BJ (cell line): ENCODE data around the gene WNT7A. TPM values are rescaled to one million over a fixed set of nuclear protein-coding genes. Genes with fewer than 3 reads are reported as not detected.

Source experiments
- CTCF ChIA-PET: fragments of 350-600 bp; formaldehyde crosslinking; extraction: SDS; loops from one replicate; lab custom pipeline; 2021; ENCODE audit warnings: antibody characterized with exemption, inconsistent platforms; lab: Yijun Ruan, JAX
- POLR2A ChIA-PET: fragments of 300-600 bp; sonication (Branson Sonifier 250); formaldehyde crosslinking; extraction: SDS; loops from one replicate; lab custom pipeline; 2021; ENCODE audit warnings: antibody characterized with exemption; lab: Charles Lee
- DNase-seq: peaks from one replicate; pipeline ENCODE4 v3.0.0-alpha.2; 2011; ENCODE audit warnings: low read depth
- H3K27me3 ChIP-seq: 2 replicates; pipeline ENCODE4 v1.6.0; 2011; ENCODE audit warnings: low read length; ENCODE audit not compliant: control insufficient read depth, insufficient read depth
- H3K36me3 ChIP-seq: 2 replicates; pipeline ENCODE4 v1.5.1; 2011; ENCODE audit warnings: low read length; ENCODE audit not compliant: control insufficient read depth, insufficient read depth
- H3K4me3 ChIP-seq: 2 replicates; pipeline ENCODE4 v1.5.1; 2011; ENCODE audit warnings: low read depth, mild to moderate bottlenecking, control low read depth, low read length
- polyA plus RNA-seq: library from polyadenylated mRNA; depleted of rRNA; stranded (reverse); fragments of >200 nt; gene quantifications from 2 replicates; pipeline ENCODE4 v1.2.3, GENCODE V29; 2011
- TF ChIP-seq, protein P1 (sequence below): IDR thresholded peaks from 2 replicates; pipeline ENCODE4 v1.5.1; 2011; ENCODE audit warnings: low read depth, mild to moderate bottlenecking, control low read depth, inconsistent platforms, low read length, moderate library complexity; ENCODE audit not compliant: insufficient read depth

Gene WNT7A
- polyA plus RNA-seq, 1 experiment = not detected

DNA sequence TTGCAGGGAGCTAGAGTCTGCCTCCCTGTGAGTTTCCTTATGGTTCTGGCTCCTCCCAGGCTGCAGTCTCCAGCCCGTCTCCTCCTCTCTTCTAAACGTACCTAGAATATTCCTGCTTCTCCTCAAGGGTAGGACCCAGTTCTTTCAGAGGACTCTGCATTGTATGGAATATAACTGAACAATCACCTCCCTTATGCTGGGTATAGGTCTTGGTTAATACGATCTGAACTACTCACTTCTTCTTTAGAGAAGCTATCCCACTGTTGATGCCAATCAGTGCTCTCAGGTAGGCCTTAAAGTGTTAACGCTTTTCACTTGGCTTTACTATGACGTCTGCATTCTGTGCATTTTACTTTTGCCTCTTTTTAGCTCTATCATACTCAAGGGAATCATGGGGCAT, 98.5 kb downstream of the WNT7A start:
- H3K27me3 ChIP-seq = peaks cover 2% of the 10 kb centered on the region; the same call in 1 of the 2 replicates
- H3K36me3 ChIP-seq = no peaks in the 10 kb centered on the region
- ChIA-PET POLR2A (no interaction called here), CTCF (interaction anchor here (0.6 kb wide), 1 partner anchor 995 kb away, joined by 3 read pairs; no protein-coding TSS in a partner anchor)
- TF ChIP-seq, protein P1, sequence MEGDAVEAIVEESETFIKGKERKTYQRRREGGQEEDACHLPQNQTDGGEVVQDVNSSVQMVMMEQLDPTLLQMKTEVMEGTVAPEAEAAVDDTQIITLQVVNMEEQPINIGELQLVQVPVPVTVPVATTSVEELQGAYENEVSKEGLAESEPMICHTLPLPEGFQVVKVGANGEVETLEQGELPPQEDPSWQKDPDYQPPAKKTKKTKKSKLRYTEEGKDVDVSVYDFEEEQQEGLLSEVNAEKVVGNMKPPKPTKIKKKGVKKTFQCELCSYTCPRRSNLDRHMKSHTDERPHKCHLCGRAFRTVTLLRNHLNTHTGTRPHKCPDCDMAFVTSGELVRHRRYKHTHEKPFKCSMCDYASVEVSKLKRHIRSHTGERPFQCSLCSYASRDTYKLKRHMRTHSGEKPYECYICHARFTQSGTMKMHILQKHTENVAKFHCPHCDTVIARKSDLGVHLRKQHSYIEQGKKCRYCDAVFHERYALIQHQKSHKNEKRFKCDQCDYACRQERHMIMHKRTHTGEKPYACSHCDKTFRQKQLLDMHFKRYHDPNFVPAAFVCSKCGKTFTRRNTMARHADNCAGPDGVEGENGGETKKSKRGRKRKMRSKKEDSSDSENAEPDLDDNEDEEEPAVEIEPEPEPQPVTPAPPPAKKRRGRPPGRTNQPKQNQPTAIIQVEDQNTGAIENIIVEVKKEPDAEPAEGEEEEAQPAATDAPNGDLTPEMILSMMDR = no peak
- no peak for DNase-seq
- H3K4me3 ChIP-seq = no peak overlapping the region

DNA sequence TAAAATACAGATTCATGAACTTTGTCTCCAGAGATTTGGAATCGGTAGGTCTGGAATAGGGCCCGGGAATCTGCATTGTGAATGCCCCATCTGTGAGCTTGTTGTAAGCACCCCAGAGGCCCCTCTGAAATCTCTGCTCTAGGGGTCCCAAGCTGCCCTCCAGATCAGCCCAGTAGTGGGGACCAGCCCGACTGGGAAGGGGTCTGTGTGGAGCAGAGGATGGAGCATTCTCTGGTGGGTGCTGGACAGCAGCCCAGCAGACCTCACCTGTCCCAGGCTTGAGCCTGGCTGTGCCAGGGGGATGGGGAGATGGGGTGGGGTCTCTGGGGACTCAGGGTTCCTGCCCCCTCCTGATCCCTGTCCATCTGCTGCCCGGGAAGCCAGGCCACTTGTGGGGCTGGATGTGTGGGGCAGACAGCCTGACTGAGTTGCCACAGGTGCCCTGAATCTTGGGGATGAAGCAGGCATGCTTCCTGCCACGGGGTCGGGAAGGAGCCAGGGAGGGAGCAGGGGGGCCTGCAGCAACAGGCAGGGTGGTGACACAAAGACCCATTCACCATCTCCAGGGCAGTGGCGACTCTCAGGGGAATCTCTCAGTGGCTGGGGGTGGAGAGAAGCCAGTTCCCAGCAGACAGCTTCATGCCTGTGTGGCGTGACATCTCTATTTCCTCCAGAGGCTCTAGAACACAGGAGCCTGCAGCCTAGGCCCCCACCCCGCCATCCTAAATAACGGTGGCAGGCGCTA, 99.3 kb downstream of the WNT7A start:
- DNase-seq = no peak
- Histone ChIP-seq H3K36me3 (no peaks in the 10 kb centered on the region), H3K4me3 (no peak overlapping the region), H3K27me3 (no peaks in the 10 kb centered on the region)
- TF ChIP-seq, protein P1 = no peak
- ChIA-PET POLR2A (no interaction called here), CTCF (no interaction called here)

DNA sequence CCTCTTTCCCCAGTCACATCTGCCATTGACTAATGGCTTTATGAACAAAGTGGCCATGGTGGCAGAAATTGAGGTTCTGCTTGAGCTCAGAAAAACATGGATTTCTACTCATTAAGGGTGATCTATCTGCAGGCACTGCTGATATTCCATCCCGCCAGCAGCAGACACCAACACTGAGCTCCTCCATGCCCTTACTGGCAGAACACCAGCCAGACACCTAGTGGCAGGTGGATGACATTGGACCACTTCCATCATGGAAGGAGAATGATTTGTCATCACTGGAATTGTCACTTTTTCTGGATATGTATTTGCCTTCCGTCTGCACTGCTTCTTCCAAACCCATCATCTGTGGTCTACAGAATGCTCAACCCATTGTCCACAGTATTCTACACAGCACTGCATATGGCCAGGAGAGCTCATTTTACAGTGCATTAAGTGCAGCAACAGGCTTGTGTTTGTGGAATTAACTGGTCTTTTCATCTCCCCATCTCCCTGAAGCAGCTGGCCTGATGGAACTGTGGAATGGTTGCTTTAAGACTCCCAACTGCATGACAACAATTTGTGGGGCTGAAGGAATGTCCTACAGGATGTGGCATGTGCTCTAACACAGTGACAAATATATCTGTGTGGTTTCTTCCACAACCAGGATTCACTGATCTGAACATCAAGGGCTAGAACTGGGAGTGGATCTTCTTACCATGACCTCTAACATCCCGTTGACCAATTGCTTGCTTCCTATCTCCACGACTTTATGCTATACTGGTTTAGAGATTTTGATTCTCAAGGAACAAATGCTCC, 103.4 kb downstream of the WNT7A start:
- Histone ChIP-seq H3K36me3 (no peaks in the 10 kb centered on the region), H3K4me3 (no peak overlapping the region), H3K27me3 (no peaks in the 10 kb centered on the region)
- TF ChIP-seq, protein P1 = no peak
- POLR2A ChIA-PET = no interaction called here
- CTCF ChIA-PET = no interaction called here
- DNase-seq = no peak

DNA sequence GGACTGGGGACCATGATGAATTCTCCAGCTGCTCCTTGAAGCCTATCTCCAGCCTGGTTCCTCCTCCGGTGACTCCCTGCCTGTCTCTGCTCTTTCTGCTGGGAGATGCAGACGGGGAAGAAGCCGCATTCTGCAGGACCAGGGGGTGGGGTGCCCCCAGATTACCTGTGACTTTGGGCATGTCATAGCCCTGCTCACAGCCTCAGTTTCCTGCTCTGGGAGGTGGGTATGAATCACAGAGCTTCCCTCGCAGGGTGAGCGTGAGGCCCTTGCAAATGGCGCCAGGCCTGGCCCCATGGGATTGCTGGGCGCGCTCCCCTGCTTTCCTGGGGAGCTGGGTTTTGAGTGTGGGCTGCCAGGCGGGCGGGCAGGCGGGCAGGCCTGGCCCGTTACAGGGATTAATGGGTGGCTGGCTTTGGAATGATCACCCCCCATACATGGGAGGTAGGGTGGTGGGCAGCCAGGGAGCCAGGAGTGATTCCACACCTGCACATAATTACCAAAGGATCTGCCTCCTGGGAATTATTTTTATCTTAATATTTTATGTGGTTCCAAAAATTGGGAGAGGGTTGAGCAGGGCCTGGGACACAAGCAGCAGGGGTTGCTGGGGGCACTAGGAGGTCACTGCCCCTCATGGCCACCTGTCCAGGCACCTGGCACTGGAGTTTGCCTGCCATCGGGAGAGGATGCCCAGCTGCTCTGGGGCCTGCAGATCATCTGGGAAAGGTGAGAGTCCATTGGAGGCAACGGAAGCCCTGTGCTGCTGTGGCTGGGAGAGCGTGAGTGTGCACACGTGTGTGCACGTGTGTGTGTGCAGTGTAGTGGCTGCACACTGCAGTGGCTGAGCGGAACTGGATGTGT, 106.8 kb downstream of the WNT7A start:
- CTCF ChIA-PET = no interaction called here
- POLR2A ChIA-PET = no interaction called here

More for the DNA sequence above, 106.8 kb downstream of the WNT7A start:
- no peak for DNase-seq
- Histone ChIP-seq H3K27me3 (no peaks in the 10 kb centered on the region), H3K36me3 (no peaks in the 10 kb centered on the region), H3K4me3 (no peak overlapping the region)
- TF ChIP-seq, protein P1 = no peak
